ENCODE results near the gene FAXDC2. TPM values are rescaled to one million over a fixed set of nuclear protein-coding genes. Genes with fewer than 3 reads are reported as not detected.

Gene FAXDC2
- total RNA-seq, 2 experiments from 2014 or later = 0.10 to 0.13 TPM

DNA sequence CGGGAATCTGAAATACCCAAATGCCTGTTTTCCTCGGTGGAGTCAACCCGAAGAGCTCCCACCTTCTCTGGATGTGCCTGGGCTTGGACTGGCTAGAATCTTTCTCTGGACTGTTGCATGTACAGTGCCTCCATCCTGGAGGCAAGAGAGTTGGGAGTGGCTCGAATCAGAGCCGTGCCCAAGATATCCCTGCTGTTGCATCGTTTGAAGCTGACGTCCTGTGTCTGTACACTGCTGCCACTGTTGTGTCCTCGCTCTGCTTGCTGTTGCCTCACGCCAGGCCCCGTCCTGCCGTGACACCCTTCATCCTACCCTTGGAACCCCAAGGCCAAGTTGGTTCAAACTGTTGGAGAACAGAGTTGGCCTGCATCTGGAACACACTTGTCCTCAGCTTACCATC, 35.4 kb downstream of the FAXDC2 start:
- Histone ChIP-seq H3K79me2 (ENCODE audit: insufficient read depth, low read depth, low read length) (no peaks in the 10 kb centered on the region), H3K9me2 (ENCODE audit: insufficient read depth, low read length) (no peaks in the 10 kb centered on the region), H3K4me2 (ENCODE audit: low read length) (no peak overlapping the region), H4K20me1 (ENCODE audit: insufficient read depth, low read length) (peaks cover 7% of the 10 kb centered on the region), H3K27ac (ENCODE audit: low read depth, low read length, poor library complexity, severe bottlenecking) (no peak overlapping the region), H2AFZ (ENCODE audit: low read length) (no peak overlapping the region), H3K4me1 (ENCODE audit: insufficient read depth, low read length, poor library complexity, severe bottlenecking) (no peaks in the 10 kb centered on the region), H3K9me3 (ENCODE audit: low read length) (no peaks in the 10 kb centered on the region), H3K36me3 (ENCODE audit: insufficient read depth, low read length) (peaks cover 97% of the 10 kb centered on the region), H3K4me3 (ENCODE audit: low read depth, low read length, poor library complexity, severe bottlenecking) (no peak overlapping the region)
- TF ChIP-seq, protein P1, sequence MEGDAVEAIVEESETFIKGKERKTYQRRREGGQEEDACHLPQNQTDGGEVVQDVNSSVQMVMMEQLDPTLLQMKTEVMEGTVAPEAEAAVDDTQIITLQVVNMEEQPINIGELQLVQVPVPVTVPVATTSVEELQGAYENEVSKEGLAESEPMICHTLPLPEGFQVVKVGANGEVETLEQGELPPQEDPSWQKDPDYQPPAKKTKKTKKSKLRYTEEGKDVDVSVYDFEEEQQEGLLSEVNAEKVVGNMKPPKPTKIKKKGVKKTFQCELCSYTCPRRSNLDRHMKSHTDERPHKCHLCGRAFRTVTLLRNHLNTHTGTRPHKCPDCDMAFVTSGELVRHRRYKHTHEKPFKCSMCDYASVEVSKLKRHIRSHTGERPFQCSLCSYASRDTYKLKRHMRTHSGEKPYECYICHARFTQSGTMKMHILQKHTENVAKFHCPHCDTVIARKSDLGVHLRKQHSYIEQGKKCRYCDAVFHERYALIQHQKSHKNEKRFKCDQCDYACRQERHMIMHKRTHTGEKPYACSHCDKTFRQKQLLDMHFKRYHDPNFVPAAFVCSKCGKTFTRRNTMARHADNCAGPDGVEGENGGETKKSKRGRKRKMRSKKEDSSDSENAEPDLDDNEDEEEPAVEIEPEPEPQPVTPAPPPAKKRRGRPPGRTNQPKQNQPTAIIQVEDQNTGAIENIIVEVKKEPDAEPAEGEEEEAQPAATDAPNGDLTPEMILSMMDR (conservative IDR thresholded peaks at IDR 0.05; ENCODE audit: low read length) = no peak
- TF ChIP-seq EZH2phosphoT487 (IDR thresholded peaks at IDR 0.05; ENCODE audit: borderline replicate concordance, low read depth, low read length) = no peak
- ChIA-PET POLR2A (interaction anchor here (0.7 kb wide), 1 partner anchor 35 kb away, joined by 4 read pairs; no protein-coding TSS in a partner anchor), CTCF (ENCODE audit: unreplicated experiment) (no interaction called here)
- intact Hi-C loops (cut with micrococcal nuclease; ENCODE audit: unreplicated experiment) = no loop called here
- no TSS peak for BruUV-seq (replicated peaks)
- no peak for DNase-seq (ENCODE audit: low spot score)

DNA sequence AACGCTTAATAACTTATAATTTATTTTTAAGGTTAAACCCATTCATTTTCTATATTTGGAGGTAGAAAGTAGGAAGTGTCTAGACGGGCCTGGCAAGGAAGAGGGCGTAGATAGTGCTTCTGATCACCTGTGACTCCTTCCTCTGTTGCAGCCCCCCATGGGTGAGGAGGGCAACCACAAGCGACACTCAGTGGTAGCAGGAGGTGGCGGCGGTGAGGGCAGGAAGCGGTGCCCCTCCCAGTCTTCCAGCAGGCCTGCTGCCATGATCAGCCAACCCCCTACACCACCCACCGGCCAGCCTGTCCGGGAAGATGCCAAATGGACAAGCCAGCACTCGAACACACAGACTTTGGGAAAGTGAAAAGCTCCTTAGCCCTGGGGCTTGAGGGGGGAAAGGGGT, 36.7 kb downstream of the FAXDC2 start:
- DNase-seq (ENCODE audit: low spot score) = no peak
- no peak overlapping the region for H3K27ac ChIP-seq (ENCODE audit: low read depth, low read length, poor library complexity, severe bottlenecking)
- H3K4me2 ChIP-seq (ENCODE audit: low read length) = no peak overlapping the region
- no peaks in the 10 kb centered on the region for H3K9me3 ChIP-seq (ENCODE audit: low read length)
- no peak overlapping the region for H3K4me3 ChIP-seq (ENCODE audit: low read depth, low read length, poor library complexity, severe bottlenecking)
- TF ChIP-seq, protein P1 (conservative IDR thresholded peaks at IDR 0.05; ENCODE audit: low read length) = no peak
- TF ChIP-seq EZH2phosphoT487 (IDR thresholded peaks at IDR 0.05; ENCODE audit: borderline replicate concordance, low read depth, low read length) = no peak
- no peaks in the 10 kb centered on the region for H3K4me1 ChIP-seq (ENCODE audit: insufficient read depth, low read length, poor library complexity, severe bottlenecking)
- no peaks in the 10 kb centered on the region for H3K9me2 ChIP-seq (ENCODE audit: insufficient read depth, low read length)
- peaks cover 97% of the 10 kb centered on the region for H3K36me3 ChIP-seq (ENCODE audit: insufficient read depth, low read length)
- no peaks in the 10 kb centered on the region for H3K79me2 ChIP-seq (ENCODE audit: insufficient read depth, low read depth, low read length)
- CTCF ChIA-PET (ENCODE audit: unreplicated experiment) = no interaction called here
- no TSS peak for BruUV-seq (replicated peaks)
- intact Hi-C loops (cut with micrococcal nuclease; ENCODE audit: unreplicated experiment) = no loop called here
- POLR2A ChIA-PET = interaction anchor here (0.6 to 0.7 kb wide), 2 partner anchors 13 to 19 kb away, joined by 3 read pairs; no protein-coding TSS in a partner anchor
- no peak overlapping the region for H2AFZ ChIP-seq (ENCODE audit: low read length)
- peaks cover 7% of the 10 kb centered on the region for H4K20me1 ChIP-seq (ENCODE audit: insufficient read depth, low read length)

DNA sequence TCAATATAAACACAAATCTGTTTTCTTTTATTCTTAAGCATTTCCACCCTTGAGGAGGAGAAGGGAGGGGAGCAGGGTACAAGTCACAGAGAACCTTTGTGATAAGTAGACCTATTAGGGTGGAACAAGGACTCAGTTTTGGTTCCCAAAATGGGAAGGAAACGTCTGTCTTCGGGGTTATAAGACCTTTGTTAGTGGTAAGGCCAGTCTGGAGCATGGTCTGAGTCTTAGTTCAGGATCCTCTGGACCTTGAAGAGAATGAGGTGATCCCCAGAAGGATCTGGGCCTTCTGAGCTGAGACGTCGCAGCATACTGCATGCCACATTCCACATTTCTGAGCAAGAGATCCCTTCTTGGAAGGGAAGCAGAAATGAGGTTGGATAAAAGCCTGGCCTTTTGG, 37.2 kb downstream of the FAXDC2 start:
- H2AFZ ChIP-seq (ENCODE audit: low read length) = no peak overlapping the region
- CTCF ChIA-PET (ENCODE audit: unreplicated experiment) = no interaction called here
- H3K4me1 ChIP-seq (ENCODE audit: insufficient read depth, low read length, poor library complexity, severe bottlenecking) = no peaks in the 10 kb centered on the region
- H3K36me3 ChIP-seq (ENCODE audit: insufficient read depth, low read length) = peaks cover 97% of the 10 kb centered on the region
- POLR2A ChIA-PET = interaction anchor here (0.7 kb wide), 1 partner anchor 20 kb away, joined by 3 read pairs; no protein-coding TSS in a partner anchor
- H3K9me2 ChIP-seq (ENCODE audit: insufficient read depth, low read length) = no peaks in the 10 kb centered on the region
- no peaks in the 10 kb centered on the region for H3K79me2 ChIP-seq (ENCODE audit: insufficient read depth, low read depth, low read length)
- TF ChIP-seq, protein P1 (conservative IDR thresholded peaks at IDR 0.05; ENCODE audit: low read length) = no peak
- TF ChIP-seq EZH2phosphoT487 (IDR thresholded peaks at IDR 0.05; ENCODE audit: borderline replicate concordance, low read depth, low read length) = no peak
- peaks cover 7% of the 10 kb centered on the region for H4K20me1 ChIP-seq (ENCODE audit: insufficient read depth, low read length)
- no peak overlapping the region for H3K4me2 ChIP-seq (ENCODE audit: low read length)
- DNase-seq (ENCODE audit: low spot score) = no peak
- H3K27ac ChIP-seq (ENCODE audit: low read depth, low read length, poor library complexity, severe bottlenecking) = no peak overlapping the region
- BruUV-seq (replicated peaks) = no TSS peak
- intact Hi-C loops (cut with micrococcal nuclease; ENCODE audit: unreplicated experiment) = no loop called here
- H3K4me3 ChIP-seq (ENCODE audit: low read depth, low read length, poor library complexity, severe bottlenecking) = no peak overlapping the region
- no peaks in the 10 kb centered on the region for H3K9me3 ChIP-seq (ENCODE audit: low read length)

Measured in OCI-LY7 (cell line).